Neural cell (in vitro differentiated cells): Measurements from ENCODE around the gene LSM14A.

ENCODE experiments used
- CTCF ChIP-seq: fragments of 450-650 bp; IDR thresholded peaks from 2 replicates; pipeline ENCODE4 v1.5.1; 2014; ENCODE audit warnings: antibody characterized with exemption, mild to moderate bottlenecking, moderate library complexity; ENCODE audit not compliant: poor library complexity, severe bottlenecking
- POLR2AphosphoS5 ChIP-seq: IDR thresholded peaks from 2 replicates; pipeline ENCODE4 v1.6.1; 2012

- TF ChIP-seq CTCF: no peak
- TF ChIP-seq POLR2AphosphoS5: no peak
Measured at GRCh38 chr19:34151439-34151838, 20.9 kb upstream of the LSM14A start.
